NCI-H2196 treated with DMSO at 0.1 percent for 48 hours (cell line): ENCODE data around the gene KCNN3.

Experiments
- DNase-seq: peaks from one replicate; lab custom pipeline; 2025; ENCODE audit not compliant: unreplicated experiment; lab: John Stamatoyannopoulos, UW

KCNN3 gene

DNA sequence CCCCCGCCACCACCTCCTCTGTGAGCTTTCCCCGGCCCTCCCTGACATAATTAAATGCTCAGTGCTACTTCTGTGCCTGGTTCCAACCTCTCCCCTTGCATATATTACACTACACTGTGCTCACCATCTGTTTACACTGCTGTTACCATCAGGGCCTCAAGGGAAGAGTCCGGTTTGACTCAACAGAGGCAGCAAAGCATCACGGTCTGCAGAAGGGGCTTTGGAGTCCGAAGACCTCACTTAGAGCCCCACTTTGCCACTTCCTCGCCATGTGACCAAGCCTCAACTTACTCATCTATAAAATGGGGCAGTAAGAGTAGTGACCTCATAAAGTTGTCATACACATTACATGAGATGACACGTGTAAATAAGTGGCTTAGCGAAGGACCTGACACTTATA lies 27.4 kb downstream of the KCNN3 start:
- no peak for DNase-seq

DNA sequence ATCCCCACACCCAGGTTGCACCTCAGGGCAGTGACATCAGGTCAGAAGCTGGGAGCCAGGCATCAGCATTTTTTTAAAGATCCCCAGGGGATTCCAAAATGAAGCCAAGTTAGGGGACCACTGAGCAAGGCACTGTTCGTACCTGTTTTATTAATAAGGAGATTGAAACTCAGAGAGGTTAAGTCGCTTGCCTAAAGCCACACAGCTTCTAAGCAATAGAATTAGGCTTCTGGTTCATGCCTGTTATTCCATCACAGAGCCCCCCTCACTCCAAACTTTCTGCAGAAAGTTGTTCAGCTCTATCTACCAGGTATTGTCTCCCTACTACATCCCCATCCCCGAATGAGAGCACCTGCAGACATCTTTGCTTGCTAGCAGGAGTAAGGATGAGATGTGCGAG lies 28.7 kb downstream of the KCNN3 start:
- DNase-seq = no peak

- no peak for DNase-seq
These were observed 29.6 kb downstream of the KCNN3 start for GRCh38 chr1:154840269-154841176.

DNA sequence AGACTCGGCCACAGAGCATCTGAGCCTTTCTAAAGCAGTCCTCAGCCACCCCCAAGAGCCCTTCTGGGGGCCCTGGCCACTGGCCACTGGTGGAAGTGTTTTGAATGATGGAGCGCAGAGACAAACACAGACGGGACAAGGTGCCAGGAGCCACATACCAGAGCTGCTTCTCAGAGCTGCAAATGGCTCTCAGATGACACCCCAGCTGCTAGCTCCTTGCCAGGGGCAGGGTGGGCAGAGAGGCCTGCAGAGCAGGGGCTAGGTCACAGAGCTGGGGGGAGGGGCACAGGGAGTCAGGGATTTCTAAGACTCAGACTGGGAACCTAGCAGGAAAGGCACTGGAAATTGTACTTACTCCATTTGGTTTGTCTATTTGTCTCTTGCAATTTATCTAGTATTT lies 30.4 kb downstream of the KCNN3 start:
- DNase-seq = no peak

DNA sequence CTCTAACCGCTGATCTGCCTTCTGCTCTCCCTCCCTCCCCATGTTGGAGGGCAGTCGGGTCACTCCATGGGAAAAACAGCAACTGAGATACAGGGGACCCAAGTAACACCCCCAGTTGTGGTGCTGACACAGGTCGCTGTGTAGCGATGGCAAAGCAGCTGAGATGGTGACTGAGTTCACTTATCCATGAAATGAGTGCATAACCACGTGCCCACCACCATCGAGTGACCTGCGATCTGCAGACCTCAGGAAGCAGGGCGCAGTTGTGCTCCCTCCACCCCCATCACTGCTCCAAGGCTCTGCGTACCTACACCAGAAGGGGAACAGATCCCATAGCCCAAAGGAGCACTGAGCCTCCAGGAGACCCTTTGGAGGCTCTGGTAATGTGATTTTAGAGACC lies 31.1 kb downstream of the KCNN3 start:
- DNase-seq = no peak

- DNase-seq = no peak
These were observed 31.6 kb downstream of the KCNN3 start for GRCh38 chr1:154838461-154838860.

DNA sequence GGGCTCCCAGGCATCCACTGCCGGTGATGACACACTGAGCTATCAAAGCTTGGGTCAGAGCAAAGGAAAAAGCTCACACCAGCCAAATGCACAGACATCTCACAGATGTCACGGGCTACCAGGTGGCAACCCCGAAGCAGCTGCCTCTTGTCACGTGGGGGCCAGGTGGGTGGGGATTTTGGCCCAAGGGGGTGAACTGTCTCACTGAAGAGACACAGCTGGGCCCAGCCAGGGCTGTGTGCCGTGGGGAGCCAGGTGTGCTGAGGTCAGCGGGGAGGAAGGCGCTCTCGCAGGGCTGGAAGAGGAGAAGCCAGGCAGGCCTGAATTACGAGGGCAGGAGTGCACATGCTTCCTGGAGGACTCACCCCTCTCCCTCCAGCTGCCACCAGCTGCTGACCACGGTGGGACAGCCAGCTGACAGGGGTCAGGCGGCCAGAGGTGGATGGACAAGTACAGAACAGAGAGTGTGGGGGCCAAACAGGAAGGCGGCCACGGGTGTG lies 32.4 kb downstream of the KCNN3 start:
- DNase-seq = peak; percentile 74

- DNase-seq = peak; percentile 58
These were observed 32.9 kb downstream of the KCNN3 start for GRCh38 chr1:154837034-154837671.

- no peak for DNase-seq
These were observed 34.4 kb downstream of the KCNN3 start for GRCh38 chr1:154835531-154836324.

DNA sequence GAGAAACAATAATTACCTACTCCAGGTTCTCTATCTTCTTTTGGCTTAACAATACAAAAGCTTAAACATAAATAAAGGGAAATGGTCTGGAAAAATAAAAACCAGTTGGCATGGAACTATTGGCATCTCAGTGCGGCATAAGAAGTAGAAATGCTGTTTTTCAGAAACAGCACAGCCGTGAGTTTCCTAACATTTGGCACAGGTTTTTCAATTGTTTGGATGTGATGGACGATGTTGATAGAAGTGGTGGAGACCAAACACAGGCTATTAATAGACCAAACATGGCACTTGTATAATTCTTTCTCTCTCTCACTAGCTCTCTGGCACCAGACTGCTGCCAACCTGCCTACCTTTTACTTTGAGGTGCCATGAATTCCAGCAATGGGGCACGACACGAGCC lies 36.2 kb downstream of the KCNN3 start:
- DNase-seq = no peak

DNA sequence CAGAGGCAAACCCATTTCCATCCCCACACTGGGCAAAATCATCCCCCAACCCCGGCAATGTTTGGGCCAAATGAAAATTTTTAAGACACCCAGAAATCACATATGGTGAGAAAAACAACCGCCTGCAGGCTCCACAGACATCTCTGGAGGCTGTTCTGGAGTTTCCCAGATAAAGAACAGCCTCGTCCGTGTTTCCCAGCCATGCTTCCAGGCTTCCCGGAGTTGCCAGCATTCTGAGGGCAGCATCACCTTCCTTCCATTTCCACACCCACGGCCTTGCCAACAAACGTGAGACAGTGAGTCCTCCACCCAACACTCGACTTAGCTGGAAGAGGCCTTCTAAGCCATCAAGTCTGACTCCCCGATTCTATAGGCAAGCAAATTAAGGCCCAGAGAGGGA lies 36.9 kb downstream of the KCNN3 start:
- no peak for DNase-seq

DNA sequence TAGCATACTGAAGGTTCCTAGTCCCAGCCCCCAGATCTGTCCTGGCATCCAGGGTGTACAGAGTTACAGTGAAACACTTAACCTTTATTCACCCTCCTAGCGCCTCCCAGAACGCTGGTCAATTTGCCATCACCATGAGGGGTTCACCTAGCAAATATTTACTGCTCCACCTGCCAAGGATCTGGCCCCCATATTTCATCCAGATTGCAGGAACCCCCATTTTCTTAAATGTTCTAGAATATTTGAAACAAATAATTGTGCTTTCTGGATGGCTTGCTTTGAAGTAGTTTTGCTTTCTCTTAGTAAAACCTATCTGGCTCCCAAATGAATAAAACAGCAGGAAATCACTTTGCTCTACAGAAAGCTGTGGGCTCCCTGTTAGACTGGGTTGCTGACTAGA lies 37.7 kb downstream of the KCNN3 start:
- DNase-seq = no peak

- no peak for DNase-seq
These were observed 38.6 kb downstream of the KCNN3 start for GRCh38 chr1:154831462-154831861.

DNA sequence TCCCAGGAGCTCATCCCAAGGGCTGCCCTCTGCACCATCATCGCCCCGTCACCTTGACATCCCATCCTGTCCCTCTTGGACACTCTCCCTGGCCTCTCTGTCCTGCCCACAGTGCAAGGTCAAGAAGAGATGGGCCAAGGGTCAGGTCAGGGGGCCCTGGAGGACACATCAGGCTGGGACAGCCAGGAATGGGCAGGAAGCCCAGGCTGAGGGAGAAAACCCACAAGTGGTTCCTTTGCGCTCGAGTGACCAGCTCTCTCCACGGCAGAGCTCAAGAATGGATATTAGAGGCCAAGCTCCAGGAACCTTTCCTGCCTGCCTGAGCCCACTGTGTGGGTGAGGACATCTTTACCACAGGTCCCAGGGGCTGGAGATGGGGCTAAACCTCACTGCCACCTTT lies 41.0 kb downstream of the KCNN3 start:
- DNase-seq = no peak

DNA sequence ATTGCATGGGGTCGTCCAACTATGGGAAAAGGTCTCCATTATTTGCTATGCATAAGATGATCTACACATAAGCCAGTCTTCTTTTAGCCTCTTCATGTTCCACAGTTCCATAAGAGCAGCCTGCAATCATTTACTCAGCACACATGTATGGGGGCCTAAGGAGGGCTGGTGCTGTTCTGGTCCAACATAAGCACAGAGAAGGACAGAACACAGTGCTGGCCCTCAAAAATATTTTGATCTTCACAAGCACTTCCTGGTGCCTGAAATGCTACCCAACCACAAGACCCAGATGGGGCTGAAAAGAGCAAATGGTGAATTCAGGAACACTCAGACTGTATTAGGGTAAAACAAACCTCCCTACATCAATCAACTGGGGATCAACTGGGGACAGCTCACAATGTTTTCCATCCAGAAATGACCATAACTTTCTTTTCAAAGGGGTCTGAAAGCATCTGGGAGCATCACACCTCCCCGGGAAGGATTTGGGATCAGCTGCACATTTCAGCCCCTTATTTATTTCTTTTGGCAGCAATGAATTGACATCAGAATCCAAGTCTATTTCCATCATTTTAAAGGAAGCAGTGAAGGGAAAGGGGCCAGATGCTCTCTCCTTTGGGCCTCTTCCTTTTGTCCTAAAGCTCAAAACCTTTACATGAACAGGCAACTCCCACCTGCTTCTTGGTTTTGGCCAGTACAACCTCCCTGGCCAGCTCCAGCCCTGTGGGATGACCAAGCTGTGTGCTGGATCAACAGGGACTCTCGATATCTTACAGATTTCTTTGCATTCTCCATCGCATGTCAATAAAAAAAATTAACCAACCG lies 45.7 kb downstream of the KCNN3 start:
- no peak for DNase-seq

GRCh38 chr1:154822717-154823116 lies 47.4 kb downstream of the KCNN3 start:
- DNase-seq = no peak

DNA sequence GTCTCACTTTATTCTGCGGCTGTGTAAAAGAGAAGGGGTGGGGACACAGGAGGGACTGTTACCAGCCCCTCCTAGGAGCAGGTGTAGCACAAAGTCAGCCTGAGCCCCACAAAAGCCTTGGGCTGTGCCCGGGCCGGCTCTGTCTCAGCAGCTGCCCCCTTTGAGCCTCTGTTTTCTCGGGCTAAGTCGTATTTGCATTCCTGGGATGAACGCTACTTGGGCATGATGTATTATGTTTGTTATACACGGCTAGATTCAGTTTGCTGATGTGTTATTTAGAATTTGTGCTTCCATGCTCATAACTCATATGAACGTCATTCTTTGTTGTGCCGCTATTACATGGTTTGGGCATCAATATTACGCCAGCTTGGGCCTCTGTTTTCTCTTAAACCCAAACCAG lies 47.8 kb downstream of the KCNN3 start:
- no peak for DNase-seq

GRCh38 chr1:154821083-154821482 lies 49.0 kb downstream of the KCNN3 start:
- no peak for DNase-seq

GRCh38 chr1:154820646-154821045 lies 49.4 kb downstream of the KCNN3 start:
- DNase-seq = no peak
